Gastrocnemius medialis (tissue), 4 donors: ENCODE measurements around the gene FALEC. TPM values are rescaled to one million over a fixed set of nuclear protein-coding genes. Genes with fewer than 3 reads are reported as not detected.

Source experiments
- ATAC-seq, 2 donors: fragments of 150-250 bp; one replicate each; pipeline ENCODE4 v1.9.1; 2016
- DNase-seq, 2 donors: peaks; one replicate each; pipeline ENCODE4 v3.0.0-alpha.2; 2019
- H3K27ac ChIP-seq, 4 donors: fragments of 200-600 bp; sonication (generic); 1 replicate in 1 of 4; 2 replicates in 3 of 4; pipeline ENCODE4 v1.5.1; 2016 to 2018; ENCODE audit warnings: mild to moderate bottlenecking in 2 of 4, moderate library complexity in 1 of 4
- H3K27me3 ChIP-seq, 3 donors: fragments of 200-600 bp; sonication (generic) in 2 of 3; 1 replicate in 1 of 3; 2 replicates in 2 of 3; pipeline versions ENCODE4 v1.5.1 to v1.6.0; 2016 to 2019; ENCODE audit warnings: mild to moderate bottlenecking in 1 of 3, moderate library complexity in 1 of 3
- H3K36me3 ChIP-seq, 2 donors: fragments of 200-600 bp; sonication (generic) in 1 of 2; one replicate each; pipeline ENCODE4 v1.5.1; 2017 to 2018
- H3K4me1 ChIP-seq, 2 donors: fragments of 200-600 bp; sonication (generic) in 1 of 2; one replicate each; pipeline ENCODE4 v1.5.1; 2016 to 2017; ENCODE audit warnings: mild to moderate bottlenecking in 2 of 2
- H3K4me3 ChIP-seq, 4 donors: fragments of 200-600 bp; sonication (generic) in 3 of 4; 1 replicate in 1 of 4; 2 replicates in 3 of 4; pipeline ENCODE4 v1.5.1; 2016 to 2019; ENCODE audit warnings: mild to moderate bottlenecking in 2 of 4
- H3K9me3 ChIP-seq, 3 donors: fragments of 200-600 bp; sonication (generic) in 2 of 3; 1 replicate in 1 of 3; 2 replicates in 2 of 3; pipeline ENCODE4 v1.5.1; 2016 to 2019
- CTCF ChIP-seq, 5 experiments: fragments of 450-650 bp in 3 of 5; fragments of 200-600 bp in 2 of 5; sonication (generic) in 2 of 5; IDR thresholded peaks in 4 of 5; conservative IDR thresholded peaks in 1 of 5; 1 replicate in 4 of 5; 2 replicates in 1 of 5; pipeline ENCODE4 v1.5.1; 2016 to 2019; ENCODE audit warnings: antibody characterized with exemption in 5 of 5, mild to moderate bottlenecking in 3 of 5, moderate library complexity in 3 of 5
- POLR2A ChIP-seq, 2 donors: fragments of 450-650 bp; IDR thresholded peaks; one replicate each; pipeline ENCODE4 v1.6.1; 2017; ENCODE audit warnings: antibody characterized with exemption in 2 of 2, mild to moderate bottlenecking in 2 of 2, moderate library complexity in 2 of 2
- in situ Hi-C, 4 donors: fragments of 200-750 bp; cut with MboI; loops; one replicate each; pipeline versions ENCODE4 v1.15.0 to v1.8.0; 2017; ENCODE audit warnings: low sequenced_read_pairs in 4 of 4
- intact Hi-C: fragments of 100-400 bp; cut with DNase I; formaldehyde crosslinking; loops from one replicate; pipeline ENCODE4 v1.15.1; 2023; ENCODE audit warnings: low total_unique reads
- total RNA-seq, 4 donors: library from RNA; depleted of rRNA; stranded (reverse); fragments of >200 nt; gene quantifications; one replicate each; pipeline versions ENCODE4 v1.1.0 to v1.2.3, GENCODE V29; 2016

Gene FALEC
- total RNA-seq, 4 donors from 2014 or later: not detected

- no peaks in the 10 kb centered on the region for H3K9me3 ChIP-seq
- peak within 1 kb of the TSS; percentile 79 to 96 (median 88) for H3K4me3 ChIP-seq
- in situ Hi-C loops (no loop called here), intact Hi-C loops (loop anchor here (2.0 to 5.0 kb wide), 3 partner anchors 28 to 140 kb away; partner anchors contain the start of genes ENSA and FALEC)
- TF ChIP-seq CTCF (IDR thresholded peaks at IDR 0.05 in 4 of 5, conservative IDR thresholded peaks at IDR 0.05 in 1 of 5) (peak in 4 of 5 experiments; percentile 45 to 49 (median 48)), POLR2A (IDR thresholded peaks at IDR 0.05) (peak; percentile 35 to 43)
- H3K27ac ChIP-seq: peak within 1 kb of the TSS; percentile 86 to 94 (median 88)
- no peaks in the 10 kb centered on the region for H3K27me3 ChIP-seq
- DNase-seq (peak; percentile 96 to 97), ATAC-seq (peak; percentile 100)
- peaks cover 0 to 28% of the 10 kb centered on the region in 2 donors for H3K36me3 ChIP-seq
- H3K4me1 ChIP-seq: peaks cover 12 to 13% of the 10 kb centered on the region in 2 donors
Measured at GRCh38 chr1:150486966-150487762, 28.4 kb upstream of the FALEC start, which contains the start of gene TARS2. Gene TARS2 (plus strand): TSS chr1:150487419. CDS start chr1:150487451, 32 bp downstream.

GRCh38 chr1:150487763-150488115 lies 27.8 kb upstream of the FALEC start:
- peaks cover 0 to 34% of the 10 kb centered on the region in 2 donors for H3K36me3 ChIP-seq
- no peaks in the 10 kb centered on the region for H3K9me3 ChIP-seq
- DNase-seq: no peak
- TF ChIP-seq POLR2A (IDR thresholded peaks at IDR 0.05) (no peak), CTCF (IDR thresholded peaks at IDR 0.05 in 4 of 5, conservative IDR thresholded peaks at IDR 0.05 in 1 of 5) (no peak)
- ATAC-seq: no peak
- H3K4me1 ChIP-seq: peaks cover 12 to 13% of the 10 kb centered on the region in 2 donors
- no peaks in the 10 kb centered on the region for H3K27me3 ChIP-seq
- peak overlapping the region; percentile 79 to 96 (median 88) for H3K4me3 ChIP-seq
- H3K27ac ChIP-seq: peak overlapping the region; percentile 86 to 94 (median 88)
- in situ Hi-C loops (no loop called here), intact Hi-C loops (loop anchor here (2.0 to 5.0 kb wide), 3 partner anchors 27 to 140 kb away; partner anchors contain the start of genes ENSA and FALEC)

GRCh38 chr1:150493175-150493574 lies 22.4 kb upstream of the FALEC start:
- no peak overlapping the region for H3K4me3 ChIP-seq
- in situ Hi-C loops: no loop called here
- H3K36me3 ChIP-seq: peaks cover 0 to 86% of the 10 kb centered on the region in 2 donors
- H3K9me3 ChIP-seq: no peaks in the 10 kb centered on the region
- DNase-seq (no peak), ATAC-seq (no peak)
- no peaks in the 10 kb centered on the region for H3K27me3 ChIP-seq
- peaks cover 6 to 7% of the 10 kb centered on the region in 2 donors for H3K4me1 ChIP-seq
- TF ChIP-seq POLR2A (IDR thresholded peaks at IDR 0.05) (no peak), CTCF (IDR thresholded peaks at IDR 0.05 in 4 of 5, conservative IDR thresholded peaks at IDR 0.05 in 1 of 5) (no peak)
- no peak overlapping the region for H3K27ac ChIP-seq
- intact Hi-C loops: no loop called here

- Histone ChIP-seq H3K9me3 (no peaks in the 10 kb centered on the region), H3K27ac (no peak overlapping the region), H3K36me3 (peaks cover 3 to 83% of the 10 kb centered on the region in 2 donors), H3K4me1 (no peaks in the 10 kb centered on the region), H3K27me3 (no peaks in the 10 kb centered on the region), H3K4me3 (no peak overlapping the region)
- no peak for ATAC-seq
- intact Hi-C loops (no loop called here), in situ Hi-C loops (no loop called here)
- no peak for DNase-seq
- no peak for TF ChIP-seq CTCF (IDR thresholded peaks at IDR 0.05 in 4 of 5, conservative IDR thresholded peaks at IDR 0.05 in 1 of 5)
- no peak for TF ChIP-seq POLR2A (IDR thresholded peaks at IDR 0.05)
Measured at GRCh38 chr1:150498342-150498741, 17.2 kb upstream of the FALEC start.
